GM06990 (cell line): Measurements from ENCODE around the gene DLG2.

Experiments
- DNase-seq: peaks from one replicate; pipeline ENCODE4 v3.0.0-alpha.2; 2011; ENCODE audit not compliant: insufficient read length; ENCODE audit errors: extremely low read depth
- H3K27me3 ChIP-seq: replicated peaks from 2 replicates; pipeline ENCODE4 v1.6.0; 2011; ENCODE audit warnings: low read length; ENCODE audit not compliant: control insufficient read depth, insufficient read depth
- H3K36me3 ChIP-seq: 2 replicates; pipeline ENCODE4 v1.5.1; 2011; ENCODE audit warnings: low read length; ENCODE audit not compliant: control insufficient read depth, insufficient read depth
- H3K4me3 ChIP-seq: replicated peaks from 2 replicates; pipeline ENCODE4 v1.5.1; 2011; ENCODE audit warnings: low read depth, mild to moderate bottlenecking, control low read depth, low read length
- CTCF ChIP-seq: IDR thresholded peaks from 2 replicates; pipeline ENCODE4 v1.5.1; 2011; ENCODE audit warnings: low read length, control low read depth, mild to moderate bottlenecking, inconsistent platforms; ENCODE audit not compliant: insufficient read depth, poor library complexity, severe bottlenecking

DLG2 gene

DNA sequence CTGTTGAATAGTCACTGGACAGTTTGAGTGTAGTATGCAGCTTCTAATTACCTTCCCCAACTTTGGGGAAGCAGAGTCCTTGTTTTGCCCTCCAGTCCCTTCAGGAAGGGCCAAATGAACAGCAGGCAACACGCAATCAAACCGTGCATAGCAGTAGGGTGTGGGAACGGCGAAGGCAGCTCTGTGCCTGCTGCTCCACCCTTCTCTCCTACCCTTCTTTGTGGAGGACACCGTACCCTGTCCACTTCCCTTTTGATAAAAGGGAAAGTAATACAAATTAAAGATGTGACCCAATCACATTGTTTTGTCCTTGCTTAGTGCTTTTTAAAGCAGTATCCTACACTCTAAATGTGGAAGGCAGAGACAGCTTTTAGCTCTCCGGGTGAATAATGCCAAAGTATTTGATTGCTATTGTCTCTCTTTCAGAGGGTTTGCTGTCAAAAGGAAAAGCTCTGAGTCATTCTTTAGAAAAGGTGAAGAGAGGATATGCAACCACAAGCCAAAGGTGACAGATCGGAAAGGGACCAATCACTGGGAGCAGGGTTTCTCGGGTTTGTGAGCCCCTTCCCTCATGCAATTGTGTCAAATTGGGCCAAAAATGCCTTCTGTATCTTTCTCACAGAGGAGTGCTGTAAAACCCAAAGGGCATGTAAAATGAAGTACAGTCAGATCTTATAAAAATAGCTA, 1933.7 kb downstream of the DLG2 start:
- Histone ChIP-seq H3K4me3 (no peak overlapping the region), H3K27me3 (no peaks in the 10 kb centered on the region), H3K36me3 (no peaks in the 10 kb centered on the region)
- no peak for DNase-seq
- TF ChIP-seq CTCF = no peak

- no peak for DNase-seq
These were observed 1934.5 kb downstream of the DLG2 start for GRCh38 chr11:83692675-83693074.

DNA sequence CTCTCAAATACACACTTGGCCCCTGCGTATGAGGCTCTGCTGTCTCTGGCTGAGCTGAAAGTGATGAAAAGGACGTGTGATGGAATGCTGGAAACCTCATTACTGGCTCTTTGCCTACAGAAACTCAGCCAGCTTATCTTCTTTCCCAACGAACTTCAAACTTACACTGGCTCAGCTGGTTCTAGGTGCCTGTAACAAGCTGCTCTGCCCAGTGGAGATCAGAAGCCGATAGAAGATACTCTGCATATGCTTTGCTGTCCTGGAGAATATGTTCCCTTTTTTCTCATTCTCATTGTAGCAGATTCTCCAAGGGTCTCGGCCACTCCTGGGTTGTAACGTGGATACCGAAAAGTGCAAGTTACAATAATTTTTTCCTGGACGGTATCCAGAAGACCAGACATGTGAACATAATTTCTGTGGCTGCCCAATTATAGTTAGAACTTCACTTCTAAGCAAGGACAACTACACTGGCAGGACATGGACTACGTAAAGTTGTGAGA, 1935.6 kb downstream of the DLG2 start:
- no peaks in the 10 kb centered on the region for H3K27me3 ChIP-seq
- DNase-seq = no peak
- no peak for TF ChIP-seq CTCF
- H3K4me3 ChIP-seq = no peak overlapping the region
- no peaks in the 10 kb centered on the region for H3K36me3 ChIP-seq

More at GRCh38 chr11:83692675-83693074, 1934.5 kb downstream of the DLG2 start:
- Histone ChIP-seq H3K36me3 (no peaks in the 10 kb centered on the region), H3K4me3 (no peak overlapping the region), H3K27me3 (no peaks in the 10 kb centered on the region)
- no peak for TF ChIP-seq CTCF

DNA sequence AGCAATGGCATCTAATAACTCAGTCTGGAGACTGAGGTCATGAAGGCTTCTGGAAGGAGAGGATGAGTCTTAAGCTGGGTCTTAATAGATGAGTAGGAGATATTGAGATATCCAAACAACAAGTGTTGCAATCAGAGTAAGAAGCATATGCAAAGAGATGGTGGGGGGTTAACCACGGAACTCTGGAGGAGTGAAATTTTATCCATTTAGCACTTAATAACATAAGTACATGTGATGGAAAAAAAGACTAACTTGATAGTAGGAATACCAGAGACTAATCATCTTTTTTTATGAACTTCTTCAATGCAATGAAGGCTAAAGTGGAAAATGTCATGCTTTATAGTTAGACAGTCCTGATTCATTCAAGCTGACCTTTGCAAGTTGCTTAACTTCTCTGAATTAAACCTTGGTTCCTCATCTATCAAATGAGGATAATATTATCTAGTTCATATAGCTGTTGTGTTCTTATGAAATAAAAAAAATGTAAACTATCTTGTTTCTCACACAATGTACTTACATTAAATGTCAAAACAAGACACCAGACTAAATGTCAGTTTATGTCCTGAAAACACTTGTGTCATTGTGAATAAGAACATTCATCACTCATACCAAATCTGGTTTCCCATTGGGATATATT, 1937.9 kb downstream of the DLG2 start:
- H3K36me3 ChIP-seq = no peaks in the 10 kb centered on the region
- no peak for DNase-seq
- TF ChIP-seq CTCF = no peak
- no peaks in the 10 kb centered on the region for H3K27me3 ChIP-seq
- no peak overlapping the region for H3K4me3 ChIP-seq

DNA sequence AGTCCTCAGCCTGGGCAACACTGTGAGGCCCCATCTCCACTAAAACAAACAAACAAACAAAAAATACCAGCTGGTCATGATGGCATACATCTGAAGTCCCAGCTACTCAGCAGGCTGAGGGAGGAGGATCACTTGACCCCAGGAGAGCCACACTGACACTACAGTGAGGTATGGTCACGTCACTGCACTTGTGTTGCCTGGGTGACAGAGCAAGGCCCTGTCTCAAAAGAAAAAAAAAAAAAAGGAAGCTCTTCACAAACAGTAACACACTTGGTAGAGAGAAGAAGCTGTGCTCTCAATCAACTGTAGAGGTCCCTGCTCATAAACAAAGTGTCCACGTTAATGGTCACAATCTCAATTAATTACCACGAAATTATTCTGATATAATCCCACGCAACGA, 1939.4 kb downstream of the DLG2 start:
- H3K36me3 ChIP-seq = no peaks in the 10 kb centered on the region
- H3K4me3 ChIP-seq = no peak overlapping the region
- TF ChIP-seq CTCF = no peak
- no peak for DNase-seq
- no peaks in the 10 kb centered on the region for H3K27me3 ChIP-seq
